KOPT-K1 (cell line): ENCODE results near the gene CPA1.

Experiments
- H3K27ac ChIP-seq: fragments of 200-600 bp; sonication (generic); 2 replicates; pipeline ENCODE4 v1.5.1; 2016; ENCODE audit warnings: antibody characterized with exemption, mild to moderate bottlenecking, low read depth, low read length; ENCODE audit not compliant: poor library complexity, severe bottlenecking
- H3K36me3 ChIP-seq: fragments of 200-600 bp; sonication (generic); 2 replicates; pipeline ENCODE4 v1.5.1; 2017; ENCODE audit warnings: antibody characterized with exemption, mild to moderate bottlenecking, low read length, moderate library complexity; ENCODE audit not compliant: insufficient read depth
- H3K9me3 ChIP-seq: fragments of 200-600 bp; sonication (generic); 2 replicates; pipeline ENCODE4 v1.5.1; 2017; ENCODE audit warnings: antibody characterized with exemption, low read length, mild to moderate bottlenecking; ENCODE audit not compliant: insufficient read depth, poor library complexity, severe bottlenecking

Gene CPA1

DNA sequence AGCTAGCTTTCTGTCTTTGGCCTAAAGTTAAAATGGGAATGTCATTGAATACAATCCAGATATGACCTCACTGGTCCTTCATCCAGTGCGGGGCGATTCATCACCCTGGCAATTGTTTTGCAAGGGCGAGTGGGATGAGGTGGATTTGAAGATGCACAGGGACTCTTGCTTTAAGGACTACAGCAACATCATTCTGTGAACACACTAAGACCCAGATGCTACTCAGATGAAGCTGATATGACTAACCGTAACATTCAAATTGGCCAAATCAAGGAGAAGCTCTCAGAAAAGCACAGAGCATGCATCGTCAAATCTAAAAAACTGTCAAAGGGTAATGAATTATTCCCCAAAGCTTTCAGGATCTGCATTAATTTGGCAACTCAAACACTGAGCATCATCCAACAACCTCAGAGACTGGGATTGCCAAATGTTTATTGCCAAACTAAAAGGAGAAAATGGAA lies 12.8 kb downstream of the CPA1 start:
- Histone ChIP-seq H3K36me3 (peaks cover 11% of the 10 kb centered on the region; the same call in 1 of the 2 replicates), H3K27ac (no peak overlapping the region), H3K9me3 (no peaks in the 10 kb centered on the region)

DNA sequence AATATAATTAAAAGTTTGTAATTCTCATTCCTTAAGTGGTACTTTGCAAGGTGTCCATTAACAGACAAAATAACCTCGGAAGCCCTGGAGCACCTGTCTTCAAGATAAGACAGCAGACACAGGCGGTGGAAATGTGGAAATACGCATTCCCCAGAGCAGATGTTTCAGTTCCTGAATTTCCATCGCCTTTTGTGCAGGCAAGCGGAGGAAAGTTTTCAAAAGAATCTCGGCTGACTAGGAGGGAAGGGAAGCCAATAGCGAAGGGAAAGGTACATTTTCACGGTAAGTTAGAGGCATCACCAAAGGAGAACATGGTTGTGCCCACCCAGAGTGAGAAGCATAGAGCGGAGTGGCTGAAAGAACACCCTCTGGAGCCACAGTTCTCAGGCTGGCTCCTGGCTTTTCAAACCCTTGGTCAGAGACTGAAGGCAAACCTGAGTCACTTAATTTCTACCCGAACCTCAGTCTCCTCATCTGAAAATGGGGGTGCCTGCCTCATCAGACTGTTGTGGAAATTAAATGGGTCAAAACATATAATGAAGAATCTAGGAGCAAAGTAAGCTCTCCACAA lies 13.6 kb downstream of the CPA1 start:
- H3K9me3 ChIP-seq = no peaks in the 10 kb centered on the region
- peak overlapping the region; percentile 55 for H3K27ac ChIP-seq
- H3K36me3 ChIP-seq = peaks cover 19% of the 10 kb centered on the region; the same call in 1 of the 2 replicates

DNA sequence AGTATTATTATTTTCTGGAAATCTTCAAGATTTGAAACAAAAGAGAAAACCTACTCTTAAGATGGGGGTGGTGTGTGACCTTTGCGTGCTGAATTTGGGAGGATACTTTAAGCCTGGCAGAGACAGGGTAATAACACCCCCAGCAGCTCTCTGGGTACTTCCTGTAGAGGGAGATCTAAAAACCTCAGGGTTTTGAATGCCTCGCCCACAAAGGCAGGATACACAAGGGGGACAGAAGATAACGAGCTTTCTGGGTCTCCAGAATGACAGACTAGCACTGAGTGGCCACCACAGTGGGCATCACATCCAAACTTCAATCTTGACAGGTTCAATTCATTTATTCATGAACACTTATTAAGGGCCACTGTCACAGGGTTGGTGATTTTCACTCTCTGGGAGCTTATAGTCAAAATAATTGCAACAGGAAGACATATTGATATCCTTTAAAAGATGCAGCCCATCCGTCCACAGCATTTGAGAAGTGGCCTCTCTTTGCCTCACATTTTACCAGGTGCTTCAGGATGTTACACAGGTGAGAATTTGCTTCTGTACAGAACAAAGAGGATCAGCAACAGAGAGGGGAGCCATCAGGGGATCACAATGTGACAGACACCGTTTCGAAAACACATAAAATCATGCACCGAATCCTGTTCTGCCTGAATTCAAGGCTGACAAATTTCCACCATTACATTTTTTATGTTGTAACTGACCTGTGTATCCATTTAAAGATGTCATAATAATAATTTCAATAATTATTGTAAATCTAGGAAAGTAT lies 14.3 kb downstream of the CPA1 start:
- H3K9me3 ChIP-seq = no peaks in the 10 kb centered on the region
- H3K36me3 ChIP-seq = peaks cover 25% of the 10 kb centered on the region; the same call in 1 of the 2 replicates
- H3K27ac ChIP-seq = peak overlapping the region; percentile 55

DNA sequence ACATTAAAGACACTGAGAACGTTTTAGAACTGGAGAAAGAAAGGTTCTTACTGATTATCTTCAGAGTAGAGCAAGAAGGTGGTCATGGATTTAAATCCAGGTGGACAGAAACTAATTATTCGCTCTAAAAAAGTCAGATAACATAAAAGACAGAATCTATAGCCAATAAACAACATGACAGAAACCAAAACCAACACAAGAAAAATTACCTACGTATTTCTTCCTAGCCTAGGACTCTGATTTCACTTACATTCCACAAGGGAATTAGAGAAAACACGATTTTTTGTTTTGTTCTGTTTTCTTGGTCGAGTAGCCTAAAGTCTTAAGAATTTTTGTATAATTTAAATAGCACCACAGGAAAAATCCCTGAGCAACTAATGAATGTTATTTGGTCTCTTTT lies 15.1 kb downstream of the CPA1 start:
- Histone ChIP-seq H3K9me3 (no peaks in the 10 kb centered on the region), H3K27ac (peak overlapping the region; percentile 55), H3K36me3 (peaks cover 34% of the 10 kb centered on the region)

DNA sequence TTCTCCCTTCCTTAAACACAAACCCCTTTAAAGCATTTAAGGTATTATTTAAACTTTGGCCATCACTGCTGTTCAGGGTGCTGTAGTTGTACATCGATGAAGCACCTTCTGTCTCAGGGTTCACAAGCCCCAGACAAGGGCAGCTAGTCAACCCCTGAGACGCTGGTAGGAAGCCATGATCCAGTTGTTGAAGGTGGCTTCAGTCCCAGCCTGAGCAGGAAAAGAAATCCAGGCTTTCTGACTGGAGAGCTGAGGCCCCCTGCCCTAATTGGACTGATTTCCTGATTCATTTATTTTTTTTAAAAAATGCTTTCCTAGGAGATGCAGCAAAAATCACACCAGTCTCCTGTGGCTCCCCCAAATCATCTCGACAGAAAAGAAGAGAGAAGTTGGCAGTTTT lies 15.8 kb downstream of the CPA1 start:
- H3K9me3 ChIP-seq = no peaks in the 10 kb centered on the region
- H3K27ac ChIP-seq = no peak overlapping the region
- H3K36me3 ChIP-seq = peaks cover 40% of the 10 kb centered on the region

DNA sequence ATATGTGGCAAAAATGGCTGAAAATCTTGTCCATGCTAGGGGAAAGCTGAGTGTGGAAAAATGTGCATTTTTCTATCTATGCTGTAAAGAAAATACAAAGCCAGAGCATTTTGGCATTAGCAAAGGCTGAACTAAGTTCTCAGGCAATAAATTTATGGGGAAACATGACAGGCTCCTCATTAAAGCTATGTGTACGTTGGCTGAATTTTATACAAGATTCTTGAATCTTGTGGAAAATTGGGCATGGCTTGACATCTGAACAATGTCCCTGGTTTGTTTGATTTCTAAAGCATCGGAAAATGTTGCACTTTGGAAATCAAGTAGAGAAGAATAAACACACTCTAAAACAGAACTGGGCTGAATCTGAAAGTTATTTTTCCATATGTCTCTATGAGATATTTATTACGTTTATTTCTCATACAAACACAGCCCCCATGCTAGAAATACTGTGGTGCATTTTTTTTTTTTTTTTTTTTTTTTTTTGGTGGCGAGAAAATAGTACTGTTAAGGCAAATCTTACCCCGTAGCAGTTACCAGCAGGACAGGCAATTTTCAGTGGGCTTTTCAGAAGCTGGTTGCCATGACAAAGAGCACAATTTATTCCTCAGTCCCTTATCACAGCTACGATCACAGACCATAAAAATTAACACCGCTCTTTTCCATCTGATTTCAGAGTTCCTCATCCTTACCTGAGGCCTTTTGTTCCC lies 16.9 kb downstream of the CPA1 start:
- peaks cover 47% of the 10 kb centered on the region for H3K36me3 ChIP-seq
- H3K9me3 ChIP-seq = no peaks in the 10 kb centered on the region
- no peak overlapping the region for H3K27ac ChIP-seq

DNA sequence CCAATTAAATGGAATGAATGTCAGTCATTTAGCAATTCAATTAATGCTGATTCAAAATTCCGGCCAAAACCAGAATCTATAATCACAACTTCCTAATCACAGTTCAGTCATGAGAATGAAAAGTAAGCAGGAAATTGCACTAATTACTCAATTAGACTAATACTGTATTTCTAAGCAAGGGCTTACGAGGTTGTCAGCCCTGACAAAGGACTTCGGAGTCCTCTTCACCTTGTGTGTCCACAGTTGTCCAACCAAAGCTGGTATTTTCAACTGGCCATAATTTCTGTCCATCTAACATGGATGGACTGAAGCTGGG lies 17.4 kb downstream of the CPA1 start:
- Histone ChIP-seq H3K36me3 (peaks cover 52% of the 10 kb centered on the region), H3K27ac (no peak overlapping the region)

DNA sequence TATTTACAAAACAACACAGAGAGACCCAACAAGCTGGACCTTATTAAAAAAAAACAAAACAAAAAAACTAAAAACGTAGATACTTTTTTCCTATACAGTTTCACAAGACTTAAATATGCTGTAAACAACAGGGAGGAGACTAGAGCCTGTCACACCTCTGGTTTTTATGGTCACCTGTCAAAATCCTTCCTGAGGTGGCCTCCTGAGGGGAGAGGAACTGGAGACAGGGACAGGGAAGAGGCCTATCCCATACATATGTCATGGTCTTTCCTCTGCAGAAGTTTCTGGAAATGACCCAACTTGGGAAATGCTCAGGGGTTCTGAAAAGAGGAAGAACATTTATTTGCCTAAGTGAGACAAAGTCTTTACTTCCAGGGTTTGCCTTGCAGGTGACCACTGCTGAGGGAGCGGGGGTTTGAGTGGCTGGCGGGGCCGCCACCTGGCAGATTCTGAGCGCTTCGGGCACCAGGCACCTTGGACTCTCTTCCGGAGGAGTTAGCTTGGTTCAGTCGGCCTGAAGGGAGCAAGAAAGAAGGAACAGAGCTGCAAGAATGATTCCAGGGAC lies 18.3 kb downstream of the CPA1 start:
- peaks cover 61% of the 10 kb centered on the region for H3K36me3 ChIP-seq
- no peak overlapping the region for H3K27ac ChIP-seq
- H3K9me3 ChIP-seq = no peaks in the 10 kb centered on the region

More for the DNA sequence above, 17.4 kb downstream of the CPA1 start:
- H3K9me3 ChIP-seq = no peaks in the 10 kb centered on the region

DNA sequence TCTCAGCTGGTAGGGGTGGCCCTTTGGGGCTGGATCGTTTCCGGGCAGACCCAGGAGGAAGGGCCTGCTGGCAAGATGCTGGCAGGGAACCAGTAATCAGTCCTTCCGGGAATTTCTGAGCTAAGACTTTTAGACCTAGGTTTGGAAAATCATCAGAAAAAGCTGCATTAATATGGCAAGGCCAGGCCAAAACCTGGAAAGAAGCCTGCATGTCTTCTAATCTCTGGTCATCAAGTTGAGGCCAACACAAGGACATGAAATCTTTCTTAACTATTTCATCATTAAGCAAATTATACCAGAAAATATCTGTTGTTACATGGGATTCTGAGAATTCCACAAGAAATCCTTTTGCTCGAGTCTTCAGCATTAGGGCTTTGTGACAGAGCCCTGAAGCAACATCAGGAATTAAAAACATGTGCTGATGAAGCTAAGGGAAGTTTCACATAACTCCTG lies 19.9 kb downstream of the CPA1 start:
- H3K9me3 ChIP-seq = no peaks in the 10 kb centered on the region
- peaks cover 73% of the 10 kb centered on the region for H3K36me3 ChIP-seq
- H3K27ac ChIP-seq = no peak overlapping the region

DNA sequence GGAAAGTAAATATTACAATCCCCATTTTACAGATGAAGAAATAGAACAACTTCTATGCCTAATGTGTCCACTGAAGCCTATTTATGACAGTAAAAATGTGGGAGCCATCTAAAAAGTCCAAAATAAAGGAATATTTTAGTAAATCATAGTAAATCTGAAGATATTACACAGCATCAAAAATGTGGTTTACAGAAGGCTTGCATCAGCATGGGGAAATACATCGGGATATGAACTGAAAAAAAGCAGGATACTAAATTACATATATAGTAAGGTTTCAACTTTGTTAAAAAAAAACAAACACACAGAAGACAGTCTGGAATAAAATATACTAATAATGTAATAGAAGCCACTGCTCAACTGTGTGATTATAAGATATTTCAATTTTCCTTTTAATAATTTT lies 20.8 kb downstream of the CPA1 start:
- peaks cover 73% of the 10 kb centered on the region for H3K36me3 ChIP-seq
- H3K9me3 ChIP-seq = no peaks in the 10 kb centered on the region
- H3K27ac ChIP-seq = no peak overlapping the region

DNA sequence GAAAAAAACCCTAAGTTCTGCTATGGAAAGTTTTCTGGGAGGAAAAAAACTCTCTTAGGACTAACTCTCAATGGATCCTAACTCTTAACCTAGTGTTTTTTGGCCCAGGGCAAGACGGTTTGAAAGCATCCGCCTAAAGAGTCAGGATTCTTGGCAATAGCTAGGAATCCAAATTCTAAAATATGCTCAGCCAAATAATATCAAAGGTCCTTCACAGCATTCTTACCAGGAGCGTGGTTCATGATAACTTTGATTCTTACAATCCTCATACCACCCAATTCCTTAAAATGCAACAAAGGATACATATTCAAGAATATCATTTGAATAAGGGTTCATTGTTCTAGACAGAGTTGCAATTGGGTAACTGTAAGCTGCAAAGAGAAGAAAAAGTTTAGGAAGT lies 21.3 kb downstream of the CPA1 start:
- H3K9me3 ChIP-seq = no peaks in the 10 kb centered on the region
- H3K27ac ChIP-seq = no peak overlapping the region
- H3K36me3 ChIP-seq = peaks cover 73% of the 10 kb centered on the region

DNA sequence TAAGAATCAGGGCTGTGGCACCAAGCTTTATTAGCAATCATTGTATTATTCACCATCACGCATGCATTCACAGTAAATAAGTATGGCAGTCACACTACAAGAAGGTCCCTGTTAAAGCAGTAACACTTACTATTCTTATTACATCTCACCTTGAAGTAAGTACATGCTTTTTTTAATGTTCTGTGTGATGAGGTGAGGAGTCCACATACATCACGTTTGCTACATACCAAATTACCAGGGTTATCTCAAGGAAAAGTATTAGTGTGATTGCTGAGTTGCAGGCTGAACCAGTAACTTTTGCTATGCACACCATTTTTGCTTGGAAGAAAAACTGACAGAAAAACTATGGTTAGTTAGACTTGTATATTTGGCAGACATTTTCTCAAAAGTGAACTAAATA lies 24.7 kb downstream of the CPA1 start:
- H3K9me3 ChIP-seq = no peaks in the 10 kb centered on the region
- H3K27ac ChIP-seq = no peak overlapping the region
- peaks cover 44% of the 10 kb centered on the region for H3K36me3 ChIP-seq

DNA sequence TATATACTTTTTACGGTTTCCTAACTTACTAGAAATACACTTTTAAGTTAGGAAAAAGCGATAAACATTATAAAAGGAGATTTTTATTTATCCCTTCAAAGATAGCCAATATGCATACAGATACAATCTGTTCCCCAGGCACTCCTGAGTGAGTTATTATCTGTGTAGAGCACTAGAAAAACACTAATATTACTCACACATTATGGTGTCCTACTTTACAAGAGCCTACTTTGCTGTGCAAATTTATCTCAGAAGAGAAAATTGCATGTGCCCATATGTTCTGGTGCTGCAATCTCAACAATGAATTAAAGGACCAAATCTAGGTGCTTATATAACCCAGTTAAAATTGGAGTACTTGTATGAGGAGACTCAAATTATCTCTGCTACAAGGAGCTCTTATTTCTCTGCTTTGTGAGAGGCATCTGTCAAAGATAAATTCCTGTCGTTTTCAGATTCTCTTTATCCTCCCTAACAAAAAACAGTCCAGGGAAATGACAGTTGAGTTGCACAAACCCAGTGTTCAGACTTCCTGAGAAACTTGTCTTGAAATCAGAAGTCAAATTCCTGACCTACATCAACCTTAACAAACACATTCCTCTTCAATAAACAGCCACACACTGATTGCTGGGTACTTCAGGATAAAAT lies 28.9 kb downstream of the CPA1 start:
- no peaks in the 10 kb centered on the region for H3K9me3 ChIP-seq
- H3K36me3 ChIP-seq = peaks cover 21% of the 10 kb centered on the region; the same call in 1 of the 2 replicates
- H3K27ac ChIP-seq = no peak overlapping the region

DNA sequence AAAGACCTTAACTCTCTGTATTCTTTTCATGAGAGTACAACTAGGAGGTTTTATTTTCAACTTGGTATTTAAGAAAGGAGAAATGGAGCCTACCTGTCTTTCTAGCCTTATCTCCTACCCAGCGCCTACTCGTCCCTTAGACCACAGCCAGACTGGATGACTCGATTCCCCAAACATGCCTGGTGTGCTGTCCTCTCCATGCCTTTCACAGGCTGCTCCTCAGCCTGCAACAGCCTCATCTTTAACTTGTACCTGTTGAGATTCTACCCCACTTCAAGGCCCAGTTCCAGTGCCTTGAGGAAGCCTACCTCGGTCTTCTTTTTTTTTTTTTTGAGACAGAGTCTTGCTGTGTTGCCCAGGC lies 29.4 kb downstream of the CPA1 start:
- no peaks in the 10 kb centered on the region for H3K9me3 ChIP-seq
- peaks cover 16% of the 10 kb centered on the region; the same call in 1 of the 2 replicates for H3K36me3 ChIP-seq
- no peak overlapping the region for H3K27ac ChIP-seq
